ENCODE results near the gene ZFP30.

The ZFP30 gene

DNA sequence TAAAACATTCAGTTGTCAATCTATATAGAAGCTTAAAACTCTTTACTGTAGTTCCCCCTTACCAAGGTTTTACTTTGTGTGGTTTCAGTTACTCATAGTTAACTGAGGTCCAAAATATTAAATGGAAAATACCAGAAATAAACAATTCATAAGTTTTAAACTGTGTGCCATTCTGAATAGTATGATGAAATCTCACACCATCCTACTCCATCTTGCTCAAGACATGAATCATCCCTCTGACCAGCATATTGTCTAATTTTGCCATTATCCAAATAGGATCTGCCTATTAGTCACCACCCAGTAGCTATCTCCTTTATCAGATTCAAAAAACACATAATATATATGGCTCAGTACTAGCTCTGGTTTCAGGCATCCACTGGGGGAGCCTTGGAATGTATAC lies 83.1 kb downstream of the ZFP30 start:
- H3K4me3 ChIP-seq (ENCODE audit: low read length) = no peak overlapping the region
- no peak for DNase-seq (ENCODE audit: low read depth, low spot score)

DNA sequence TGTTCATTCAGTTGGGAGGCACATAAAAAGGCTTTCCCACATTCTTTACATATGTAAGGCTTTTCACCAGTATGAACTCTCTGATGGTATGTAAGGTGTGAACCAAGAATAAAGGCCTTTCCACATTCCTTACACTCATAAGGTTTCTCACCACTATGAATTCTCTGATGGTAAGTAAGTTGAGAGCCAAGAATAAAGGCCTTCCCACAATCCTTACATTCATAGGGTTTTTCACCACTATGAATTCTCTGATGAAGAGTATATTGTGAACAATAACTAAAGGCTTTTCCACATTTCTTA lies 89.9 kb downstream of the ZFP30 start:
- no peak for DNase-seq (ENCODE audit: low read depth, low spot score)
- no peak overlapping the region for H3K4me3 ChIP-seq (ENCODE audit: low read length)

DNA sequence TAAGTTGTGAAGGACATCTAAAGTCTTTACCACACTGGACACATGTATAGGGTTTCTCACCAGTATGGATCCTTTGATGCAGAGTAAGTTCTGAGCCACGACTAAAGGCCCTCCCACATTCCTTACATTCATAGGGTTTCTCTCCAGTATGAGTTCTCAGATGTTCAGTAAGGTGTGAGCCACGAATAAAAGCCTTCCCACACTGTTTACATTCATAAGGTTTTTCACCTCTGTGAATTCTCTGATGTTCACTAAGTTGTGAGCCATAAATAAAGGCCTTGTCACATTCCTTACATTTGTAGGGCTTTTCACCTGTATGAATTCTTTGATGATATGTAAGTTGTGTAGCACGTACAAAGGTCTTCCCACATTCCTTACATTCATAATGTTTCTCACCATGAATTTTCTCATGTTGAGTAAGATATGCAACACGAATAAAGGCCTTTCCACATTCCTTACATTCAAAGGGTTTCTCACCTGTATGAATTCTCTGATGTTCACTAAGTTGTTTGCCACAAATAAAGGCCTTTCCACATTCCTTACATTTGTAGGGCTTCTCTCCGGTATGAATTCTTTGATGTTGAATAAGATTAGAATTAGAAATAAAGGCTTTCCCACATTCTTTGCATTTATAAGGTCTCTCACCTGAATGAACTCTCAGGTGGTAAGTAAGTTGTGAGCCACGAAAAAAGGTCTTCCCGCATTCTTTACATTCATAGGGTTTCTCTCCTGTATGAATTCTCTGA lies 90.5 kb downstream of the ZFP30 start:
- no peak overlapping the region for H3K4me3 ChIP-seq (ENCODE audit: low read length)
- DNase-seq (ENCODE audit: low read depth, low spot score) = no peak
